Measurements from ENCODE around the gene C11orf21. TPM values are rescaled to one million over a fixed set of nuclear protein-coding genes. Genes with fewer than 3 reads are reported as not detected.

C11orf21 gene
- total and polyA plus RNA-seq, 9 of the 15 experiments (the other 6 are each of a cell fraction or from before 2014, with no cell fraction given), result 0.10 to 2.6 (median 2.0) TPM

DNA sequence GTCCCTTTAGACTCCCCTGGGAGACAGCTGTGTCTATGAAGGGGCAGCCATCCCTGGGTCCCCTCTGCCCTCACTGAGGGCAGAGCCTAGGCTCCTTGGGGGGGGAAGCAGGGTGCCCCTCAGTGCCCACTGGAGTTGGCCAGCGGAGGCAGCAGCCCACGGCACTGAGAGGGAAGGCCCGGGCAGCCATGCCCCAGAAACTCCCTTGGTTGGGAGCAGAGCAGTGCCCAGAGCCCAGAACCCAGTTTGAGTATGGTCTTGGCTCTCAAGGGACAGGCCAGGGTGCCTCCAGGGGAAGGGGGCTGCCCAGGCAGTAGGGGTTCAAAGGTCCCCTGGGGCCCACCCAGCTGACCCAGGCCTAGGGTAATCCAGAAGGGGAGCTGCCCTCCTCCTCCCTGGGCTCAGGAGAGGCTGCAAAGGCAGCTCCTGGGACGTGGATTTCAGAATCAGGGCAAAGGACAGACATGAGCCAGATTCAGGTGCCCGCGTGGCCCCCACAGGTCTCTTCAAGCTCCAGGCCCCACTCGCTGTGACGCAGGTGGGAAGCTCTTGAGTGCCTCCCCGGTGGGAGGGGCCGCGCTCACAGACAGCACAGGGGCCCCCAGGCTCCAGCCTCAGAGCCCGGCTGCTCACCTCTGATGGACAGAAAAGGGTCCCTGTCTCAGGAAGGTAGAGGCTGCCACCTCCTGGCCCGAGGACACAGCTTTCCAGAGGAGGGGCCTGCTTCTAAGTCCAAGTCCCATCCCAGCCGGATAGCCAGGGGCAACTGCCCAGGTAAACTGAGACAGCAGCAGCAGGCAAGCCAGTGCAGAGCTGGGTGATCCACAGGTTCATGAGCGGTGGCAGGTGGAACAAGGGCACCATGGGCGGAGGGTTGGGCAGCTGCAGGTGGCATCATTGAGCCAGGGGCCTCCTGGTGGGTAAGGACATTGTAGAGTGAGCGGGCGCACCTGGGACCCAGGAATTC lies 2.6 kb downstream of the C11orf21 start (continued):
- TF ChIP-seq COPS2 (conservative IDR thresholded peaks at IDR 0.05) (no peak), NCOA4 (IDR thresholded peaks at IDR 0.05; ENCODE audit: partially characterized antibody) (no peak), RAD21 (CRISPR knock-in tag; conservative IDR thresholded peaks at IDR 0.05 in 1 of 2, IDR thresholded peaks at IDR 0.05 in 1 of 2) (peak; percentile 46 to 73), HNRNPL (IDR thresholded peaks at IDR 0.05; ENCODE audit: low read depth, low read length) (no peak), HNRNPH1 (optimal IDR thresholded peaks at IDR 0.05; ENCODE audit: low read depth, low read length) (no peak), ZNF134 (CRISPR knock-in tag; conservative IDR thresholded peaks at IDR 0.05) (no peak), CC2D1A (IDR thresholded peaks at IDR 0.05) (0 out of 2 replicates have a peak, but pooled peaks have one; percentile 22), POLR2H (tag; IDR thresholded peaks at IDR 0.05; ENCODE audit: low read depth) (no peak), XRCC5 (IDR thresholded peaks at IDR 0.05; ENCODE audit: low read depth, low read length) (no peak), OTX1 (CRISPR knock-in tag; IDR thresholded peaks at IDR 0.05) (no peak), HSF4 (CRISPR knock-in tag; IDR thresholded peaks at IDR 0.05; ENCODE audit: borderline replicate concordance) (no peak), ZNF586 (CRISPR knock-in tag; conservative IDR thresholded peaks at IDR 0.05) (no peak), GTF2F1 (IDR thresholded peaks at IDR 0.05; ENCODE audit: low read depth, low read length) (no peak), TFE3 (CRISPR knock-in tag; IDR thresholded peaks at IDR 0.05) (no peak), WHSC1 (IDR thresholded peaks at IDR 0.05; ENCODE audit: low read length) (no peak), MED1 (CRISPR knock-in tag; IDR thresholded peaks at IDR 0.05; ENCODE audit: borderline replicate concordance) (no peak), SNAPC5 (CRISPR knock-in tag; IDR thresholded peaks at IDR 0.05) (no peak), KDM1A (IDR thresholded peaks at IDR 0.05) (no peak)
- TF ChIP-seq, protein P1, sequence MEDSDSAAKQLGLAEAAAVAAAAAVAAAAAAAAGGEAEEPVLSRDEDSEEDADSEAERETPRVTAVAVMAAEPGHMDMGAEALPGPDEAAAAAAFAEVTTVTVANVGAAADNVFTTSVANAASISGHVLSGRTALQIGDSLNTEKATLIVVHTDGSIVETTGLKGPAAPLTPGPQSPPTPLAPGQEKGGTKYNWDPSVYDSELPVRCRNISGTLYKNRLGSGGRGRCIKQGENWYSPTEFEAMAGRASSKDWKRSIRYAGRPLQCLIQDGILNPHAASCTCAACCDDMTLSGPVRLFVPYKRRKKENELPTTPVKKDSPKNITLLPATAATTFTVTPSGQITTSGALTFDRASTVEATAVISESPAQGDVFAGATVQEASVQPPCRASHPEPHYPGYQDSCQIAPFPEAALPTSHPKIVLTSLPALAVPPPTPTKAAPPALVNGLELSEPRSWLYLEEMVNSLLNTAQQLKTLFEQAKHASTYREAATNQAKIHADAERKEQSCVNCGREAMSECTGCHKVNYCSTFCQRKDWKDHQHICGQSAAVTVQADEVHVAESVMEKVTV (CRISPR knock-in tag; IDR thresholded peaks at IDR 0.05), result peak; percentile 20; the same call in 1 of the 2 replicates
- TF ChIP-seq, protein P2, sequence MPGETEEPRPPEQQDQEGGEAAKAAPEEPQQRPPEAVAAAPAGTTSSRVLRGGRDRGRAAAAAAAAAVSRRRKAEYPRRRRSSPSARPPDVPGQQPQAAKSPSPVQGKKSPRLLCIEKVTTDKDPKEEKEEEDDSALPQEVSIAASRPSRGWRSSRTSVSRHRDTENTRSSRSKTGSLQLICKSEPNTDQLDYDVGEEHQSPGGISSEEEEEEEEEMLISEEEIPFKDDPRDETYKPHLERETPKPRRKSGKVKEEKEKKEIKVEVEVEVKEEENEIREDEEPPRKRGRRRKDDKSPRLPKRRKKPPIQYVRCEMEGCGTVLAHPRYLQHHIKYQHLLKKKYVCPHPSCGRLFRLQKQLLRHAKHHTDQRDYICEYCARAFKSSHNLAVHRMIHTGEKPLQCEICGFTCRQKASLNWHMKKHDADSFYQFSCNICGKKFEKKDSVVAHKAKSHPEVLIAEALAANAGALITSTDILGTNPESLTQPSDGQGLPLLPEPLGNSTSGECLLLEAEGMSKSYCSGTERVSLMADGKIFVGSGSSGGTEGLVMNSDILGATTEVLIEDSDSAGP (CRISPR knock-in tag; IDR thresholded peaks at IDR 0.05), result no peak
- TF ChIP-seq, protein P3, sequence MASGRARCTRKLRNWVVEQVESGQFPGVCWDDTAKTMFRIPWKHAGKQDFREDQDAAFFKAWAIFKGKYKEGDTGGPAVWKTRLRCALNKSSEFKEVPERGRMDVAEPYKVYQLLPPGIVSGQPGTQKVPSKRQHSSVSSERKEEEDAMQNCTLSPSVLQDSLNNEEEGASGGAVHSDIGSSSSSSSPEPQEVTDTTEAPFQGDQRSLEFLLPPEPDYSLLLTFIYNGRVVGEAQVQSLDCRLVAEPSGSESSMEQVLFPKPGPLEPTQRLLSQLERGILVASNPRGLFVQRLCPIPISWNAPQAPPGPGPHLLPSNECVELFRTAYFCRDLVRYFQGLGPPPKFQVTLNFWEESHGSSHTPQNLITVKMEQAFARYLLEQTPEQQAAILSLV (tag; IDR thresholded peaks at IDR 0.05), result no peak

Measured in K562 (cell line).